ENCODE measurements around the gene CD3E. TPM values are rescaled to one million over a fixed set of nuclear protein-coding genes. Genes with fewer than 3 reads are reported as not detected.

Gene CD3E
- polyA plus RNA-seq, 1 experiment: not detected

DNA sequence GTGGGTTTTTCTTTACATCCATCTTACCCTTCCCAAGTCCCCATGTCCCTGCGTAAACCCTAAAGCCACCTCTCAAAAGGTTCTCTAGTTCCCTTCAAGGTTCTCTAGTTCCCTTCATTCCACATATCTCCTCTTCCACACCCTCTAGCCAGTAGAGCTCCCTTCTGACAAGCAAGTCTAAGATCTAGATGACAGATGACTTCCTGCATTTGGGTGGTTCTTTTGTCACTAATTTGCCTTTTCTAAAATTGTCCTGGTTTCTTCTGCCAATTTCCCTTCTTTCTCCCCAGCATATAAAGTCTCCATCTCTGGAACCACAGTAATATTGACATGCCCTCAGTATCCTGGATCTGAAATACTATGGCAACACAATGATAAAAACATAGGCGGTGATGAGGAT is 7.8 kb downstream of the CD3E start:
- DNase-seq (ENCODE audit: low read depth, low spot score): no peak
- Histone ChIP-seq H3K27me3 (ENCODE audit: control insufficient read depth, insufficient read depth, low read length) (peaks cover 21% of the 10 kb centered on the region), H3K27ac (ENCODE audit: low read depth, low read length) (no peak overlapping the region), H3K4me3 (ENCODE audit: low read depth, low read length) (no peak overlapping the region), H3K9me3 (ENCODE audit: control insufficient read depth, insufficient read depth, low read length) (no peaks in the 10 kb centered on the region)
- TF ChIP-seq, protein P1, sequence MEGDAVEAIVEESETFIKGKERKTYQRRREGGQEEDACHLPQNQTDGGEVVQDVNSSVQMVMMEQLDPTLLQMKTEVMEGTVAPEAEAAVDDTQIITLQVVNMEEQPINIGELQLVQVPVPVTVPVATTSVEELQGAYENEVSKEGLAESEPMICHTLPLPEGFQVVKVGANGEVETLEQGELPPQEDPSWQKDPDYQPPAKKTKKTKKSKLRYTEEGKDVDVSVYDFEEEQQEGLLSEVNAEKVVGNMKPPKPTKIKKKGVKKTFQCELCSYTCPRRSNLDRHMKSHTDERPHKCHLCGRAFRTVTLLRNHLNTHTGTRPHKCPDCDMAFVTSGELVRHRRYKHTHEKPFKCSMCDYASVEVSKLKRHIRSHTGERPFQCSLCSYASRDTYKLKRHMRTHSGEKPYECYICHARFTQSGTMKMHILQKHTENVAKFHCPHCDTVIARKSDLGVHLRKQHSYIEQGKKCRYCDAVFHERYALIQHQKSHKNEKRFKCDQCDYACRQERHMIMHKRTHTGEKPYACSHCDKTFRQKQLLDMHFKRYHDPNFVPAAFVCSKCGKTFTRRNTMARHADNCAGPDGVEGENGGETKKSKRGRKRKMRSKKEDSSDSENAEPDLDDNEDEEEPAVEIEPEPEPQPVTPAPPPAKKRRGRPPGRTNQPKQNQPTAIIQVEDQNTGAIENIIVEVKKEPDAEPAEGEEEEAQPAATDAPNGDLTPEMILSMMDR (IDR thresholded peaks at IDR 0.05; ENCODE audit: low read depth, low read length): no peak
- ChIA-PET POLR2A (no interaction called here), CTCF (interaction anchor here (1.2 kb wide), 1 partner anchor 259 kb away, joined by 3 read pairs; no protein-coding TSS in a partner anchor)

DNA sequence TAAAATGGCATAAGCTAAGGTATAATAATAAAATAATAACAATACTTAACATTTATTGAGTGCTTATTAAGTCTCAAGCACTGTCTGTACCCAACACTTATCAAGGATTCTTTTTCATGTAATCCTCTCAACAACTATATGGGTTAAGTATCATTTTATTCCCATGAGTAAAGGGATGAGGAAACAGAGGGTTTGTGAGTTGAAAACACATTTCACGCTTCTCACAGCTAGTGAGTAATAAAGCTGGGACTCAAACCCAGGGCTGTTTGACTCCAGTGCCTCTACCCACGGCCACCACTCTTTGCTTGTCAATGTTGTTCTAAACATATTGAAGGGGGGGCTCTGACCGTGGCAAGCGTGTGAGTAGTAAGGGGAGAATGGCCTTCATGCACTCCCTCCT is 8.7 kb downstream of the CD3E start:
- TF ChIP-seq, protein P1 (IDR thresholded peaks at IDR 0.05; ENCODE audit: low read depth, low read length): no peak
- Histone ChIP-seq H3K9me3 (ENCODE audit: control insufficient read depth, insufficient read depth, low read length) (no peaks in the 10 kb centered on the region), H3K4me3 (ENCODE audit: low read depth, low read length) (no peak overlapping the region), H3K27ac (ENCODE audit: low read depth, low read length) (no peak overlapping the region), H3K27me3 (ENCODE audit: control insufficient read depth, insufficient read depth, low read length) (peaks cover 21% of the 10 kb centered on the region)
- DNase-seq (ENCODE audit: low read depth, low spot score): no peak
- POLR2A ChIA-PET: no interaction called here
- CTCF ChIA-PET: no interaction called here

DNA sequence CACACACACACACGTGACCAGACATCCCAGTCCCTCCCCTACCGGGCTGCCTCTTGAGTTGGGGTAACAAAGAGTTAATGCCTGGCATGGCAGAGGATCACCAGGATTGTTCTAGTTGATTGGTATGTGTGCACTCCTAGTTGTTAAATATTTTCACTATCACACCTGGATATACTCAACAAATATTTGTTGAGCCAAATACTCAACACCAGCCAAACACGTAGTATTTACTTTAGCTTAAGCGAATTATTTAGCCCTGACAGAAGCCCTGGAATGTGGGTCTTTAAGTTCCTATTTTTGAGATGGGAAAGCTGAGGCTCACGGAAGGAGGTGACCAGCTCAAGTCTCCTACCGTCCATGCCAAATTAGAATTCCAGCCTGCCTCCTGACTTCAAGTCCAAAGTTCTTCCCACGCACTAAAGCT is 10.5 kb downstream of the CD3E start:
- Histone ChIP-seq H3K4me3 (ENCODE audit: low read depth, low read length) (no peak overlapping the region), H3K27ac (ENCODE audit: low read depth, low read length) (no peak overlapping the region), H3K9me3 (ENCODE audit: control insufficient read depth, insufficient read depth, low read length) (no peaks in the 10 kb centered on the region), H3K27me3 (ENCODE audit: control insufficient read depth, insufficient read depth, low read length) (peaks cover 21% of the 10 kb centered on the region)
- ChIA-PET CTCF (interaction anchor here (1.5 kb wide), 1 partner anchor 19 kb away, joined by 4 read pairs; no protein-coding TSS in a partner anchor), POLR2A (no interaction called here)
- TF ChIP-seq, protein P1 (IDR thresholded peaks at IDR 0.05; ENCODE audit: low read depth, low read length): no peak
- DNase-seq (ENCODE audit: low read depth, low spot score): no peak

DNA sequence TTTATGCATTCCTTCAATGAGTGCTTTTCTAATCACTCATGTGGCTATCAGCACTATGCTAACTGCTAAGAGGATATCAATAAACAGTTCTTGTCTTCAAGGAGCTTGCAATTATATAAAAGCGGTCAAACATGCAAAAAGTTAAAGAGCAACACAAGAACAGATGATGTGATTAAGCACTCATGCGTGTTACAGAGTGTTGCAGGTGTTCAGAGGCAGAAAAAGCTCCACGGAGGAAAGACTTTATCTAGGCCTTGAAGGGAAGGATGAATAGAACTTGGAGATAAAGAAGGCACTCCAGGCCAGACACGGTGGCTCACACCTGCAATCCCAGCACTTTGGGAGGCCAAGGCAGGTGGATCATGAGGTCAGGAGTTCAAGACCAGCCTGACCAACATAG is 13.6 kb downstream of the CD3E start:
- no peaks in the 10 kb centered on the region for H3K9me3 ChIP-seq (ENCODE audit: control insufficient read depth, insufficient read depth, low read length)
- no peak overlapping the region for H3K27ac ChIP-seq (ENCODE audit: low read depth, low read length)
- POLR2A ChIA-PET: no interaction called here
- peaks cover 11% of the 10 kb centered on the region for H3K27me3 ChIP-seq (ENCODE audit: control insufficient read depth, insufficient read depth, low read length)
- no peak overlapping the region for H3K4me3 ChIP-seq (ENCODE audit: low read depth, low read length)
- TF ChIP-seq, protein P1 (IDR thresholded peaks at IDR 0.05; ENCODE audit: low read depth, low read length): no peak
- no peak for DNase-seq (ENCODE audit: low read depth, low spot score)
- CTCF ChIA-PET: interaction anchor here (0.7 kb wide), 1 partner anchor 174 kb away, joined by 5 read pairs; no protein-coding TSS in a partner anchor

DNA sequence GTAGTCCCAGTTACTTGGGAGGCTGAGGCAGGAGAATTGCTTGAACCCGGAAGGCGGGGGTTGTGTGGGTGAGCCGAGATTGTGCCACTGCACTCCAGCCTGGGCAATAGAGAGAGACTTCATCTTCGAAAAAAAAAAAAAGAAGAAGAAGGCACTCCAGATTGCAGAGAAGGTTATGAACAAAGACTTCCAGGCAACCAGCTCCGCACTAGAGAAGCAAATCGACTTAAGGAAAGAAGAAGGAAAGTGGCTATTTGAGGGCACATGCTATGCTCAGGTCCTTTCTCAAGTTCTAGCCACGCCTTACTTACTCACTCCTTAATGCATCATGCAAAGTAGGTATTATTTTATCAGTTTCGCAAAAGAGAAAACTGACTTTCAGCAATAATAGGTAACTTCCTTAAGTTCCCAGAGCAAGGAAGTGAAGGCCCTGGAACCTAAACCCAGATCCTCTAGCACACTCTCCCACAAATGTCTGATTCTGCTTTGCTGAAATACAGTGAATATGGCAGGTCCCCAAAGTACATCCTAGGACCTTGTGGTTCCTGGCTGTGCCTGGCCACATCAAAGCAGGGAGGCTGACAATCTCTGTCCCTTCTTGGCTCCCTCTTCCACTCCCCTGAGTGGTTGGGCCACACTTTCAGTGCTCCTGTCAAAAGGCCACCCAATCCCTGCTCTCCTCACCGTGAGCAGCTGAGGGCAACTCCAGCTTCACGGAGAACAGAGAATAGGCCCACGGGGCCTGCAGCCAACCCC is 14.2 kb downstream of the CD3E start:
- TF ChIP-seq, protein P1 (IDR thresholded peaks at IDR 0.05; ENCODE audit: low read depth, low read length): no peak
- ChIA-PET CTCF (no interaction called here), POLR2A (no interaction called here)
- H3K9me3 ChIP-seq (ENCODE audit: control insufficient read depth, insufficient read depth, low read length): no peaks in the 10 kb centered on the region
- peaks cover 8% of the 10 kb centered on the region for H3K27me3 ChIP-seq (ENCODE audit: control insufficient read depth, insufficient read depth, low read length)
- H3K4me3 ChIP-seq (ENCODE audit: low read depth, low read length): no peak overlapping the region
- no peak overlapping the region for H3K27ac ChIP-seq (ENCODE audit: low read depth, low read length)
- no peak for DNase-seq (ENCODE audit: low read depth, low spot score)

Data from AG04450 (cell line).